Measurements from ENCODE around the gene GPS1.

GPS1 gene

DNA sequence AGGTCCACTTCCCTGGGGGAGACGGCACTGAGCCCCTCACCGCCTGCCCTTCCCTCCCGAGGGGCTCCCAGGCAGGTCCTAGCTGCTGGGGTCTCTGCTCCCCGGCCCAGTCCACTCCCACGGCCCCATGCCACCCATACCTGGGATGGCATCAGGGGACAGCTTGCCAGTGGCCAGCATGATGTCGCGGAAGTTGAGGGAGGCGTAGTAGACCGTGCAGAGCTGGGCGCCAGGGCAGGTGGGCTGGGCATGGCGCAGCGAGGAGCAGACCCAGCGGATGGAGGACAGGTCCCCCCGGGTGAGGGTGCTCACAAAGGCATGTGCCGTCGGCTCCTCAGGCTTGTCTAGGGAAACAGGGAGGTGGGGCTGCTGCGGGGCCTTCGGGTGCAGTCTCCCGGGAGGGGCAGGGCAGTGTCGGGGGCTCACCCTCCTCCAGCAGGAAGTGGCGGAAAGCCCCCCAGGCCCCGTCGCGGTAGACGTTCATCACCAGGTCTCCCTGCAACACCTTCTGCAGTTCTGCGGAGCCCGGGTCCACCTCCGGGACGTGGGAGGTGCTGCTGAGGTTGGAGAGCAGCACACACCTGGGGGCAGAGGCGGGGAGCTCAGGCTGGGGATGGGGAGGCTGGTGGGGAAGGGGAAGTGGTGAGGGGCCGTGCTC is 32.8 kb downstream of the GPS1 start:
- Histone ChIP-seq H3K27me3 (ENCODE audit: low read length) (no peaks in the 10 kb centered on the region), H3K9me2 (replicated peaks; ENCODE audit: insufficient read depth, low read length) (no peaks in the 10 kb centered on the region), H3K36me3 (ENCODE audit: low read length) (no peaks in the 10 kb centered on the region), H3K27ac (ENCODE audit: low read depth, low read length) (no peak overlapping the region), H3K4me3 (ENCODE audit: insufficient read depth, low read length, poor library complexity, severe bottlenecking) (no peak overlapping the region), H2AFZ (ENCODE audit: low read depth, low read length, severe bottlenecking) (no peak overlapping the region), H3K9me3 (ENCODE audit: insufficient read depth, low read length) (no peaks in the 10 kb centered on the region), H3F3A (ENCODE audit: insufficient read depth) (no peaks in the 10 kb centered on the region), H3K9ac (ENCODE audit: low read length) (no peak overlapping the region), H4K20me1 (ENCODE audit: low read depth, low read length) (no peaks in the 10 kb centered on the region), H3K79me2 (ENCODE audit: insufficient read depth, low read length) (no peaks in the 10 kb centered on the region), H3K4me2 (ENCODE audit: low read depth, low read length, poor library complexity, severe bottlenecking) (no peak overlapping the region)
- TF ChIP-seq CTCF (IDR thresholded peaks at IDR 0.05; ENCODE audit: insufficient read depth, low read length, poor library complexity, severe bottlenecking), result no peak
- no peak for TF ChIP-seq EZH2phosphoT487 (conservative IDR thresholded peaks at IDR 0.05; ENCODE audit: low read length)

DNA sequence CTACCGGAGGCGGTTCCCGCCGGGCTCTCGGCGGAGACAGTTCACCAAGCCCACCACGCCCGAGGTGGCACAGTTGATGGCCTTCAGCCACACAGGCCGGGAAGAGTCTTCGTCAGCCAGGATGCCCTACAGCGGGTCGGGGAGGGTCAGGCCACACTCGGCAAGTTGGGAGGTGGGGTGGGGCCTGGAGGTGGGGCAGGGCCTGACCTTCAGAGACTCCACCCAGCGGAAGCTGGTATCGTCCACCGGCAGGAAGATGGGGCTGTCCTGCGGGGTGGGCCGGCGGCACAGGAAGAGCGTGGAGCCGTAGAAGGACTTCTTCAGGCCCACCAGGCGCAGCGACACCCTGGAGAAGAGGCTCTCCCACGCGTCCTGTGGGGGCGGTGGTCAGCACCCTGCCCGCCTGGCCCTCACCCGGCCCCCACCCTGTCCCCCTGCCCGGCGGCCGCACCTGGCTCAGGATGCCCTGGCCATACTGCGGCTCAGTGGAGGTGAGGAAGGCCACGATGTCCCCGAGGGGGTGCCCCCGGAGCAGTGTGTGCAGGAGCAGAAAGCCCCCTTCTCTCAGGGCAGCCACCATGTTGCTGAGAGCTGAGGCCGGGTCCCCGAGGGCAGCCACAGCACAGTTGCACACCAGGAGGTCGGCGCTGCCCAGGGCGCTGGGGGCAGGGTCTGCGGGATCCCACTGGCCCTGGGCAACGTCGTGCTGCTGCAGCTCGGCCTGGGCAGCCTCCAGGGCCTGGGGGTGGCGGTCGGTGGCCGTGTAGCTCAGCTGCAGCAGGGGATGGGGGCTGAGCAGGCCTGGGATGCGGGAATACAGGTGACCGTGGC is 33.5 kb downstream of the GPS1 start:
- no peaks in the 10 kb centered on the region for H3K79me2 ChIP-seq (ENCODE audit: insufficient read depth, low read length)
- no peak overlapping the region for H3K4me3 ChIP-seq (ENCODE audit: insufficient read depth, low read length, poor library complexity, severe bottlenecking)
- no peaks in the 10 kb centered on the region for H3K9me3 ChIP-seq (ENCODE audit: insufficient read depth, low read length)
- no peaks in the 10 kb centered on the region for H3K36me3 ChIP-seq (ENCODE audit: low read length)
- H3K27ac ChIP-seq (ENCODE audit: low read depth, low read length), result no peak overlapping the region
- no peaks in the 10 kb centered on the region for H3K9me2 ChIP-seq (replicated peaks; ENCODE audit: insufficient read depth, low read length)
- H2AFZ ChIP-seq (ENCODE audit: low read depth, low read length, severe bottlenecking), result no peak overlapping the region
- no peaks in the 10 kb centered on the region for H3K27me3 ChIP-seq (ENCODE audit: low read length)
- no peak overlapping the region for H3K4me2 ChIP-seq (ENCODE audit: low read depth, low read length, poor library complexity, severe bottlenecking)
- no peaks in the 10 kb centered on the region for H3F3A ChIP-seq (ENCODE audit: insufficient read depth)
- H3K9ac ChIP-seq (ENCODE audit: low read length), result no peak overlapping the region
- TF ChIP-seq EZH2phosphoT487 (conservative IDR thresholded peaks at IDR 0.05; ENCODE audit: low read length), result no peak
- no peak for TF ChIP-seq CTCF (IDR thresholded peaks at IDR 0.05; ENCODE audit: insufficient read depth, low read length, poor library complexity, severe bottlenecking)
- no peaks in the 10 kb centered on the region for H4K20me1 ChIP-seq (ENCODE audit: low read depth, low read length)

DNA sequence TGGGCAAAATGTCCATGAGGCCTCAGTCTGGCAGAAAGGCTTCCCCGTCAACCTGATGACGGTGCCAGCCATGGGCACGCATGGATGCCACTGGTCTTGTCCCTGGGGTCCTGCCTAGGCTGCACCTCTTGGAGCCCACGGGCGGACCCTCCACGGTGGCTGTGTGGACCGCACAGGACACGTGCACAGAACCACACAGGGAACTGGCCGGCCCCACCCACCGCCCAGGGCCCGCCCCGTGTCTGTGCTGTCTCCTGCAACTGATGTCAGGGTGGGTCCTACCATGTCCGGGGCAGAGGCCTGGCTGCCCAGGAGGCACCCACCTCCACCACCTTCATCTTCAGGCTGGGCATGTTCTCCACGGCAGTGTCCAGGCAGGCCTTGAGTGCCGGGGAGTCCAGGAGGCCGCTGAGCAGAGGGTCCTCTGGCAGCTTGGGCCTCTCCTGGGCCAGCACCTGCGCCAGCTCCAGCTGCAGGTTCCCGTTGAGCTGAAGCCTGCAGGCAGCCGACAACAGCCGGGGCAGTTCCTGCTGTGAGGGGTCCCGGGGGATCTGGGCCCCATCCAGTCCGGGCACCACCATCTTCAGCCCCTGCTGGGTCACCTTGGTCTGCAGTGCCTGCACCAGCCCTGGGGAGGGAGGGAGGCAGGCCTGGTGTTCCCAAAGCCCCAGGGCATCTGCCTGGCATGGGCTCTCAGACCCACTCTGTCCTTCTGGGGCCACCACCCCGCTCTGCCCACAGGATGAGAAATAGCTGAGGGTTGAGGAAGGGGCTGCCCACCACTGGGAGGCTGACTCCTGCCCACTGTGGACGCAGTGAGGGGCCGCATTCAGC is 34.5 kb downstream of the GPS1 start:
- Histone ChIP-seq H3F3A (ENCODE audit: insufficient read depth) (no peaks in the 10 kb centered on the region), H3K9me2 (replicated peaks; ENCODE audit: insufficient read depth, low read length) (no peaks in the 10 kb centered on the region), H3K9ac (ENCODE audit: low read length) (no peak overlapping the region), H2AFZ (ENCODE audit: low read depth, low read length, severe bottlenecking) (no peak overlapping the region), H4K20me1 (ENCODE audit: low read depth, low read length) (no peaks in the 10 kb centered on the region), H3K27me3 (ENCODE audit: low read length) (no peaks in the 10 kb centered on the region), H3K4me2 (ENCODE audit: low read depth, low read length, poor library complexity, severe bottlenecking) (no peak overlapping the region), H3K36me3 (ENCODE audit: low read length) (no peaks in the 10 kb centered on the region), H3K9me3 (ENCODE audit: insufficient read depth, low read length) (no peaks in the 10 kb centered on the region), H3K4me3 (ENCODE audit: insufficient read depth, low read length, poor library complexity, severe bottlenecking) (no peak overlapping the region), H3K27ac (ENCODE audit: low read depth, low read length) (no peak overlapping the region), H3K79me2 (ENCODE audit: insufficient read depth, low read length) (no peaks in the 10 kb centered on the region)
- TF ChIP-seq CTCF (IDR thresholded peaks at IDR 0.05; ENCODE audit: insufficient read depth, low read length, poor library complexity, severe bottlenecking) (no peak), EZH2phosphoT487 (conservative IDR thresholded peaks at IDR 0.05; ENCODE audit: low read length) (no peak)
